ENCODE results near the gene FBXL16. TPM values are rescaled to one million over a fixed set of nuclear protein-coding genes. Genes with fewer than 3 reads are reported as not detected.

The FBXL16 gene
- total and polyA plus RNA-seq, 5 experiments from 2014 or later, result 3.0 to 29.3 (median 22.0) TPM

GRCh38 chr16:645852-646678 lies 59.5 kb downstream of the FBXL16 start:
- H3K4me1 Mint-ChIP-seq, result peaks cover 10 to 38% (median 22%) of the 10 kb centered on the region in 4 donors
- H3K4me3 Mint-ChIP-seq, result peak overlapping the region in 3 of 10 donors; percentile 14 to 29 (median 26)
- peak overlapping the region in 1 of 10 donors; percentile 14 for H3K27ac Mint-ChIP-seq
- H3K27me3 Mint-ChIP-seq, result no peaks in the 10 kb centered on the region
- POLR2A ChIA-PET, result interaction anchor here (1.1 kb wide), 1 partner anchor 9 kb away, joined by 3 read pairs; no protein-coding TSS in a partner anchor
- ATAC-seq (no peak), DNase-seq (no peak)
- H3K9me3 Mint-ChIP-seq, result no peaks in the 10 kb centered on the region
- H3K36me3 Mint-ChIP-seq, result no peaks in the 10 kb centered on the region

DNA sequence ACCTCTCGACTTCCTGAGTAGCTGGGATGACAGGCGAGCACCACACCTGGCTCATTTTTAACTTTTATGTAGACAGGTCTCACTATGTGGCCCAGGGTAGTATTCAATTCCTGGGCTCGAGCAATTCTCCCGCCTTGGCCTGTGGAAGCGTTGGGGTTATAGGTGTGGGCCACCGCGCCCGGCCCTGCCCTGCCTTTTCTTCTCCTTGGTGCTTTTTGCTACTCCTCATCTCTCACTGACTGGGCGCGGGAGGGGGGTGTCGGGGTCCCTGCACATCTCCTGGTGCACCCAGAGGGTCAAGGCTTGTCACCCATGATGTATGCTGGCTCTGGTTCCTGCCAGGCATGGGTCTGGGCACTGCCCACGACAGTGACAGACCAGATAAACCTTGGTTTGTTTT lies 61.0 kb downstream of the FBXL16 start:
- POLR2A ChIA-PET, result interaction anchor here (0.9 to 1.3 kb wide), 2 partner anchors 23 to 54 kb away, joined by 3 read pairs; partner anchors contain the start of genes RAB40C and RHOT2
- ATAC-seq, result no peak
- H3K4me3 Mint-ChIP-seq, result peak overlapping the region in 8 of 10 donors; percentile 19 to 76 (median 68)
- H3K27me3 Mint-ChIP-seq, result no peaks in the 10 kb centered on the region
- no peak for DNase-seq
- H3K36me3 Mint-ChIP-seq, result no peaks in the 10 kb centered on the region
- peak overlapping the region in 4 of 10 donors; percentile 31 to 75 (median 59) for H3K27ac Mint-ChIP-seq
- H3K9me3 Mint-ChIP-seq, result no peaks in the 10 kb centered on the region
- peaks cover 10 to 33% (median 21%) of the 10 kb centered on the region in 4 donors for H3K4me1 Mint-ChIP-seq

DNA sequence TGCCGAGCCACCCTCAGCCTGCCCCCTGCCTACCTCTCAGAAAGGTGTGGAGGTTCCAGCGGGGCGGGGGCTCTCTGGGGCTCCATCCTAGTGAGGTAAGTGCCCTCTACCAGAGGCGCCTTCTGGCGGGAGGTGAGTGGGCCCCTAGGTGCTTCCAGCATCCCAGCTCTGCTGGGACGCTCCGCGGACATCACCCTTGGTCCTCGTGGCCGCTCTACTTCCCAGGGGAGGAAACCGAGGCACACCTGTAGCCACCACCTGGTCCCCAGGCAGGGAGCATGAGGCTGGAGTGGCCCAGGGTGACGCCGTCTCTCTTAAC lies 62.6 kb downstream of the FBXL16 start:
- POLR2A ChIA-PET, result interaction anchor here (1.1 to 1.4 kb wide), 2 partner anchors 45 to 242 kb away, joined by 3 read pairs; no protein-coding TSS in a partner anchor
- Mint-ChIP-seq H3K27me3 (no peaks in the 10 kb centered on the region), H3K4me1 (peaks cover 10 to 26% (median 18%) of the 10 kb centered on the region in 4 donors), H3K27ac (peak overlapping the region in 2 of 10 donors; percentile 33 to 63), H3K36me3 (no peaks in the 10 kb centered on the region), H3K9me3 (no peaks in the 10 kb centered on the region), H3K4me3 (peak overlapping the region; percentile 7 to 81 (median 68))
- ATAC-seq (no peak), DNase-seq (no peak)

Other genes with a start within 250 kb of the FBXL16 start
- gene CAPN15, start 178.1 kb downstream of the FBXL16 start, total RNA-seq, result 10 to 100 TPM; 63.1 to 63.2 TPM
- gene CAPN15, start 178.1 kb downstream of the FBXL16 start, polyA plus RNA-seq, result 1 to 10 TPM; 5.5 to 7.9 (median 6.0) TPM
- not detected for gene PRR35, start 145.4 kb downstream of the FBXL16 start, total RNA-seq
- not detected for gene PRR35, start 145.4 kb downstream of the FBXL16 start, polyA plus RNA-seq
- 1 to 10 TPM; 4.7 to 5.3 TPM for gene NHLRC4, start 138.8 kb downstream of the FBXL16 start, total RNA-seq
- gene NHLRC4, start 138.8 kb downstream of the FBXL16 start, polyA plus RNA-seq, result 1 to 10 TPM; 1.5 to 3.3 (median 1.7) TPM
- gene PIGQ, start 135.8 kb downstream of the FBXL16 start, total RNA-seq, result 10 to 100 TPM; 55.8 to 59.0 TPM
- gene PIGQ, start 135.8 kb downstream of the FBXL16 start, polyA plus RNA-seq, result 10 to 100 TPM in 1 of 3 donors, 1 to 10 TPM in 2; 8.8 to 13.4 (median 9.3) TPM
- 10 to 100 TPM; 18.6 to 19.9 TPM for gene RAB40C, start 115.7 kb downstream of the FBXL16 start, total RNA-seq
- gene RAB40C, start 115.7 kb downstream of the FBXL16 start, polyA plus RNA-seq, result 10 to 100 TPM in 1 of 3 donors, 1 to 10 TPM in 2; 5.8 to 14.6 (median 6.2) TPM
- gene WFIKKN1, start 74.8 kb downstream of the FBXL16 start, total RNA-seq, result under 1 TPM; 0.47 to 0.57 TPM
- under 1 TPM in 1 of 3 donors, not detected in 2; 0.07 TPM for gene WFIKKN1, start 74.8 kb downstream of the FBXL16 start, polyA plus RNA-seq
- 10 to 100 TPM; 69.2 to 72.6 TPM for gene METTL26, start 69.5 kb downstream of the FBXL16 start, total RNA-seq
- 10 to 100 TPM; 88.4 to 98.4 (median 89.8) TPM for gene METTL26, start 69.5 kb downstream of the FBXL16 start, polyA plus RNA-seq
- gene MCRIP2, start 64.0 kb downstream of the FBXL16 start, total RNA-seq, result 10 to 100 TPM; 31.9 to 32.2 TPM
- gene MCRIP2, start 64.0 kb downstream of the FBXL16 start, polyA plus RNA-seq, result 10 to 100 TPM; 28.1 to 36.6 (median 35.5) TPM
- 10 to 100 TPM; 17.8 to 19.2 TPM for gene WDR90, start 56.4 kb downstream of the FBXL16 start, total RNA-seq
- 1 to 10 TPM in 2 of 3 donors, under 1 TPM in 1; 0.27 to 2.5 (median 1.5) TPM for gene WDR90, start 56.4 kb downstream of the FBXL16 start, polyA plus RNA-seq
- gene RHOT2, start 37.7 kb downstream of the FBXL16 start, total RNA-seq, result 100 to 1,000 TPM; 220 TPM
- 10 to 100 TPM; 25.1 to 44.8 (median 31.8) TPM for gene RHOT2, start 37.7 kb downstream of the FBXL16 start, polyA plus RNA-seq
- gene RHBDL1, start 30.1 kb downstream of the FBXL16 start, total RNA-seq, result 1 to 10 TPM; 1.3 to 1.4 TPM
- not detected for gene RHBDL1, start 30.1 kb downstream of the FBXL16 start, polyA plus RNA-seq
- gene STUB1, start 25.4 kb downstream of the FBXL16 start, total RNA-seq, result 100 to 1,000 TPM in 1 of 2 experiments, 10 to 100 TPM in 1; 86.4 to 103 TPM
- 100 to 1,000 TPM; 133 to 142 (median 135) TPM for gene STUB1, start 25.4 kb downstream of the FBXL16 start, polyA plus RNA-seq
- 10 to 100 TPM; 40.8 to 41.2 TPM for gene JMJD8, start 21.5 kb downstream of the FBXL16 start, total RNA-seq
- 10 to 100 TPM; 31.7 to 62.8 (median 46.0) TPM for gene JMJD8, start 21.5 kb downstream of the FBXL16 start, polyA plus RNA-seq
- gene WDR24, start 15.4 kb downstream of the FBXL16 start, total RNA-seq, result 10 to 100 TPM; 16.1 to 18.4 TPM
- 10 to 100 TPM; 12.7 to 18.9 (median 14.7) TPM for gene WDR24, start 15.4 kb downstream of the FBXL16 start, polyA plus RNA-seq
- 10 to 100 TPM; 13.1 to 14.4 TPM for gene METRN, start 9.3 kb upstream of the FBXL16 start, total RNA-seq
- 10 to 100 TPM; 22.1 to 40.9 (median 35.8) TPM for gene METRN, start 9.3 kb upstream of the FBXL16 start, polyA plus RNA-seq
- 10 to 100 TPM; 44.3 to 48.2 TPM for gene ANTKMT, start 15.3 kb upstream of the FBXL16 start, total RNA-seq
- 100 to 1,000 TPM in 2 of 3 donors, 10 to 100 TPM in 1; 93.5 to 128 (median 113) TPM for gene ANTKMT, start 15.3 kb upstream of the FBXL16 start, polyA plus RNA-seq
- 10 to 100 TPM; 12.0 to 15.1 TPM for gene CCDC78, start 20.6 kb upstream of the FBXL16 start, total RNA-seq
- gene CCDC78, start 20.6 kb upstream of the FBXL16 start, polyA plus RNA-seq, result 1 to 10 TPM in 2 of 3 donors, not detected in 1; 1.1 to 1.4 TPM
- gene HAGHL, start 21.3 kb upstream of the FBXL16 start, total RNA-seq, result 10 to 100 TPM; 50.1 to 67.0 TPM
- gene HAGHL, start 21.3 kb upstream of the FBXL16 start, polyA plus RNA-seq, result 1 to 10 TPM; 5.0 to 6.2 (median 6.0) TPM
- 10 to 100 TPM; 56.0 to 56.4 TPM for gene CIAO3, start 35.2 kb upstream of the FBXL16 start, total RNA-seq
- gene CIAO3, start 35.2 kb upstream of the FBXL16 start, polyA plus RNA-seq, result 10 to 100 TPM; 13.7 to 25.7 (median 16.9) TPM
- not detected for gene MSLN, start 54.9 kb upstream of the FBXL16 start, total RNA-seq
- gene MSLN, start 54.9 kb upstream of the FBXL16 start, polyA plus RNA-seq, result not detected
- 10 to 100 TPM; 27.7 to 29.1 TPM for gene RPUSD1, start 82.6 kb upstream of the FBXL16 start, total RNA-seq
- 10 to 100 TPM; 19.7 to 32.2 (median 22.0) TPM for gene RPUSD1, start 82.6 kb upstream of the FBXL16 start, polyA plus RNA-seq
- 10 to 100 TPM; 47.8 to 54.3 TPM for gene CHTF18, start 82.8 kb upstream of the FBXL16 start, total RNA-seq
- 1 to 10 TPM; 3.5 to 4.3 (median 4.0) TPM for gene CHTF18, start 82.8 kb upstream of the FBXL16 start, polyA plus RNA-seq
- gene GNG13, start 94.9 kb upstream of the FBXL16 start, total RNA-seq, result not detected
- not detected for gene GNG13, start 94.9 kb upstream of the FBXL16 start, polyA plus RNA-seq